K562 (cell line): ENCODE data around the gene OSGIN1. TPM values are rescaled to one million over a fixed set of nuclear protein-coding genes. Genes with fewer than 3 reads are reported as not detected.

Experiments
- BCOR ChIP-seq: fragments of 450-650 bp; IDR thresholded peaks from 2 replicates; pipeline ENCODE4 v1.6.1; 2016
- polyA plus RNA-seq, 8 experiments: library from polyadenylated mRNA; depleted of rRNA in 4 of 8; stranded (reverse) in 5 of 8; unstranded in 3 of 8; fragments of >200 nt; fragmentation: Nextera tagmentation in 2 of 8; fragmentation: Illumina TruSeq in 1 of 8; extraction: Ambion mirVana in 2 of 8; extraction: Trizol in 1 of 8; gene quantifications; 2 replicates each; pipeline versions ENCODE4 v1.2.1 to v1.2.3, GENCODE V29; 2011 to 2014; ENCODE audit warnings: inconsistent platforms in 1 of 8, missing spikeins in 1 of 8
- total RNA-seq, 7 experiments: library from RNA; depleted of rRNA in 6 of 7; stranded (reverse); fragments of >200 nt in 6 of 7; fragmentation: Illumina TruSeq in 2 of 7; extraction: Trizol in 2 of 7; gene quantifications; 2 replicates each; pipeline versions ENCODE4 v1.2.1 to v1.2.3, GENCODE V29; 2011 to 2021; ENCODE audit warnings: low replicate concordance in 1 of 7
- TF ChIP-seq, protein P1 (sequence below), 2 experiments: fragments of 450-650 bp in 1 of 2; sonication (generic) in 1 of 2; formaldehyde crosslinking in 1 of 2; IDR thresholded peaks; 2 replicates each; pipeline versions ENCODE4 v1.7.1 to v1.9.0; 2016 to 2022; ENCODE audit warnings: inconsistent platforms in 1 of 2, mild to moderate bottlenecking in 1 of 2, missing genetic modification reagents in 1 of 2

Gene OSGIN1
- total and polyA plus RNA-seq, 9 of the 15 experiments (the other 6 are each of a cell fraction or from before 2014, with no cell fraction given) = 0.03 to 3.6 (median 1.6) TPM

DNA sequence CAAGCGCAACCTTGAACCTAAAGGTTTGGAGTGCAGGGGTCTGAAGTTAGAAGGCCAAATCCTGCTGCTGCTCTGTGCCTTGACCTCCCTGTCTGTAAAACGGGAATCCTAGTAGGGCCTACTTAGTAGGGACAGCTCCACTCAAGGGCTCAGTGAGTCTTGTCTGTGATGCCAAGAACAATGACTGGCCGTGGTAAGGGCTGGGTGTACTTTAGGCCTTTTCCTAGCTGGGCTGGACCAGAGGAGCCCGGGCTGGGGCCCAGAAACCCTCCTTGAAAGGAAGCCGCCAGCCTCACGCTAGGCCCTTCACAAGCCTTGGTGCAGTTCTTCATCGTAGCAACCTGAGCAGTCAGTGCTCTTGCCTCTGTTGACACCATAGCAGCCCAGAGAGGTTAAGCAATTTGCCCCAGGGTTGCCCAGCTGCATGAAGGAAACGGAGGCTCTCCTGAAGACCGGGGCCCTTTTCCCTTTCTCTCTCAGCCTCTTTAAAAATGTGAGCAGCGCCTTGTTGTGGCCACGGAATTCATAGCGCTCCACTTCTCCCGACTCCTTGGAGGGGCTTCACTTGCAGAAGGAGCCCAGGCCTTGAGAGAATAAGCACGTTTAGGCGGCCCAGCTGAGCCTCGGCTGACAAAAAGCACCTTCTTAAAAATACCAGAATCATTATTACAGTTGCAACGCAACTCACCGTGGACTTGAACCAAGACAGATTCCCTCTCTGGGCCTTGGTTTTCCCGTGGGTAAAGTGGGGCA lies 19.4 kb downstream of the OSGIN1 start (continued):
- TF ChIP-seq, protein P1, sequence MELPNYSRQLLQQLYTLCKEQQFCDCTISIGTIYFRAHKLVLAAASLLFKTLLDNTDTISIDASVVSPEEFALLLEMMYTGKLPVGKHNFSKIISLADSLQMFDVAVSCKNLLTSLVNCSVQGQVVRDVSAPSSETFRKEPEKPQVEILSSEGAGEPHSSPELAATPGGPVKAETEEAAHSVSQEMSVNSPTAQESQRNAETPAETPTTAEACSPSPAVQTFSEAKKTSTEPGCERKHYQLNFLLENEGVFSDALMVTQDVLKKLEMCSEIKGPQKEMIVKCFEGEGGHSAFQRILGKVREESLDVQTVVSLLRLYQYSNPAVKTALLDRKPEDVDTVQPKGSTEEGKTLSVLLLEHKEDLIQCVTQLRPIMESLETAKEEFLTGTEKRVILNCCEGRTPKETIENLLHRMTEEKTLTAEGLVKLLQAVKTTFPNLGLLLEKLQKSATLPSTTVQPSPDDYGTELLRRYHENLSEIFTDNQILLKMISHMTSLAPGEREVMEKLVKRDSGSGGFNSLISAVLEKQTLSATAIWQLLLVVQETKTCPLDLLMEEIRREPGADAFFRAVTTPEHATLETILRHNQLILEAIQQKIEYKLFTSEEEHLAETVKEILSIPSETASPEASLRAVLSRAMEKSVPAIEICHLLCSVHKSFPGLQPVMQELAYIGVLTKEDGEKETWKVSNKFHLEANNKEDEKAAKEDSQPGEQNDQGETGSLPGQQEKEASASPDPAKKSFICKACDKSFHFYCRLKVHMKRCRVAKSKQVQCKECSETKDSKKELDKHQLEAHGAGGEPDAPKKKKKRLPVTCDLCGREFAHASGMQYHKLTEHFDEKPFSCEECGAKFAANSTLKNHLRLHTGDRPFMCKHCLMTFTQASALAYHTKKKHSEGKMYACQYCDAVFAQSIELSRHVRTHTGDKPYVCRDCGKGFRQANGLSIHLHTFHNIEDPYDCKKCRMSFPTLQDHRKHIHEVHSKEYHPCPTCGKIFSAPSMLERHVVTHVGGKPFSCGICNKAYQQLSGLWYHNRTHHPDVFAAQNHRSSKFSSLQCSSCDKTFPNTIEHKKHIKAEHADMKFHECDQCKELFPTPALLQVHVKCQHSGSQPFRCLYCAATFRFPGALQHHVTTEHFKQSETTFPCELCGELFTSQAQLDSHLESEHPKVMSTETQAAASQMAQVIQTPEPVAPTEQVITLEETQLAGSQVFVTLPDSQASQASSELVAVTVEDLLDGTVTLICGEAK (IDR thresholded peaks at IDR 0.05) = no peak
- TF ChIP-seq, protein P1 (CRISPR knock-in tag; IDR thresholded peaks at IDR 0.05) = no peak
- TF ChIP-seq BCOR = 0 out of 2 replicates have a peak, but pooled peaks have one; percentile 52
- TF ChIP-seq, all 486 proteins: peak for 3
